Thyroid gland (tissue), 4 donors: ENCODE results near the gene TRAPPC3L. TPM values are rescaled to one million over a fixed set of nuclear protein-coding genes. Genes with fewer than 3 reads are reported as not detected.

Source experiments
- DNase-seq, 2 donors: peaks; one replicate each; pipeline ENCODE4 v3.0.0-alpha.2; 2019
- H3K27ac ChIP-seq, 3 donors: fragments of 200-600 bp; sonication (generic); 1 replicate in 2 of 3; 2 replicates in 1 of 3; pipeline ENCODE4 v1.5.1; 2016 to 2019; ENCODE audit warnings: mild to moderate bottlenecking in 1 of 3, moderate library complexity in 1 of 3
- H3K27me3 ChIP-seq: fragments of 200-600 bp; sonication (generic); one replicate; pipeline ENCODE4 v1.5.1; 2019
- H3K36me3 ChIP-seq, 2 donors: fragments of 200-600 bp; sonication (generic); one replicate each; pipeline ENCODE4 v1.5.1; 2016 to 2019
- H3K4me1 ChIP-seq, 2 donors: fragments of 200-600 bp; sonication (generic); one replicate each; pipeline ENCODE4 v1.5.1; 2017 to 2019
- H3K4me3 ChIP-seq, 3 donors: fragments of 200-600 bp; sonication (generic); replicated peaks in 1 of 3; 1 replicate in 2 of 3; 2 replicates in 1 of 3; pipeline ENCODE4 v1.5.1; 2016; ENCODE audit warnings: mild to moderate bottlenecking in 1 of 3
- H3K9me3 ChIP-seq: fragments of 200-600 bp; sonication (generic); one replicate; pipeline ENCODE4 v1.5.1; 2017
- POLR2A ChIP-seq, 2 donors: fragments of 450-650 bp; IDR thresholded peaks; one replicate each; pipeline ENCODE4 v1.6.1; 2017; ENCODE audit warnings: antibody characterized with exemption in 2 of 2, mild to moderate bottlenecking in 2 of 2, moderate library complexity in 1 of 2
- whole genome bisulfite sequencing, 2 donors: methylation state at CpG; one replicate each; pipeline ENCODE4 v1.1.5; 2017; 5-methylcytosine and 5-hydroxymethylcytosine counted together
- intact Hi-C: fragments of 100-400 bp; cut with DNase I; formaldehyde crosslinking; loops from one replicate; pipeline ENCODE4 v1.15.1; 2023
- total RNA-seq, 4 donors: library from RNA; depleted of rRNA; stranded (reverse); fragments of >200 nt; gene quantifications; one replicate each; pipeline ENCODE4 v1.2.3, GENCODE V29; 2016
- TF ChIP-seq, protein P1 (sequence below), 6 experiments: fragments of 200-600 bp in 3 of 6; fragments of 450-650 bp in 3 of 6; sonication (generic) in 3 of 6; IDR thresholded peaks; one replicate each; pipeline ENCODE4 v1.5.1; 2016 to 2019; ENCODE audit warnings: antibody characterized with exemption in 6 of 6, mild to moderate bottlenecking in 2 of 6, inconsistent platforms in 1 of 6, moderate library complexity in 1 of 6

TRAPPC3L gene
- total RNA-seq, 4 donors from 2014 or later = 0.13 to 0.42 TPM; not detected in 2

DNA sequence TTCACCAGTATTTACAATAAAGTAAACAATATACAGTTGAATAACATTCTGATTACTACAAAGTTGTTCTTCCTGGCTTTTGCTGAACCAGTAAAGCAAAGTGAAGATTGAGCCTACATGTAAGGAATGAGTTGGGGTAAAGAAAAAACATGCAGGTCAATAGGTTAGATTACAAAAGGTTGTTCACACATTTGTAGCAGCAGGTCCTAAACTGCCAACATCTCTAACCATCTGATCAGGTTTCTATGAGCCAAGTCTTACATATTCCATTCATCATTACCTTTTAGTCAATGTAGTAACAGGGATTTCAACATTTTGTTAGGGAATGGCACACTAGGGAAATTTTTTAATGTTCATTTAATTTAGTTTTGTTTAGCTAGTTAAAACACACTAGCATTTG lies 93.6 kb downstream of the TRAPPC3L start:
- no peak for DNase-seq
- H3K9me3 ChIP-seq = no peaks in the 10 kb centered on the region
- no peak overlapping the region for H3K27ac ChIP-seq
- H3K4me1 ChIP-seq = peaks cover 0 to 3% of the 10 kb centered on the region in 2 donors
- TF ChIP-seq POLR2A (IDR thresholded peaks at IDR 0.05) = no peak
- TF ChIP-seq, protein P1, sequence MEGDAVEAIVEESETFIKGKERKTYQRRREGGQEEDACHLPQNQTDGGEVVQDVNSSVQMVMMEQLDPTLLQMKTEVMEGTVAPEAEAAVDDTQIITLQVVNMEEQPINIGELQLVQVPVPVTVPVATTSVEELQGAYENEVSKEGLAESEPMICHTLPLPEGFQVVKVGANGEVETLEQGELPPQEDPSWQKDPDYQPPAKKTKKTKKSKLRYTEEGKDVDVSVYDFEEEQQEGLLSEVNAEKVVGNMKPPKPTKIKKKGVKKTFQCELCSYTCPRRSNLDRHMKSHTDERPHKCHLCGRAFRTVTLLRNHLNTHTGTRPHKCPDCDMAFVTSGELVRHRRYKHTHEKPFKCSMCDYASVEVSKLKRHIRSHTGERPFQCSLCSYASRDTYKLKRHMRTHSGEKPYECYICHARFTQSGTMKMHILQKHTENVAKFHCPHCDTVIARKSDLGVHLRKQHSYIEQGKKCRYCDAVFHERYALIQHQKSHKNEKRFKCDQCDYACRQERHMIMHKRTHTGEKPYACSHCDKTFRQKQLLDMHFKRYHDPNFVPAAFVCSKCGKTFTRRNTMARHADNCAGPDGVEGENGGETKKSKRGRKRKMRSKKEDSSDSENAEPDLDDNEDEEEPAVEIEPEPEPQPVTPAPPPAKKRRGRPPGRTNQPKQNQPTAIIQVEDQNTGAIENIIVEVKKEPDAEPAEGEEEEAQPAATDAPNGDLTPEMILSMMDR (IDR thresholded peaks at IDR 0.05) = no peak
- no peaks in the 10 kb centered on the region for H3K27me3 ChIP-seq
- intact Hi-C loops = no loop called here
- no peaks in the 10 kb centered on the region for H3K36me3 ChIP-seq
- H3K4me3 ChIP-seq = no peak overlapping the region

DNA sequence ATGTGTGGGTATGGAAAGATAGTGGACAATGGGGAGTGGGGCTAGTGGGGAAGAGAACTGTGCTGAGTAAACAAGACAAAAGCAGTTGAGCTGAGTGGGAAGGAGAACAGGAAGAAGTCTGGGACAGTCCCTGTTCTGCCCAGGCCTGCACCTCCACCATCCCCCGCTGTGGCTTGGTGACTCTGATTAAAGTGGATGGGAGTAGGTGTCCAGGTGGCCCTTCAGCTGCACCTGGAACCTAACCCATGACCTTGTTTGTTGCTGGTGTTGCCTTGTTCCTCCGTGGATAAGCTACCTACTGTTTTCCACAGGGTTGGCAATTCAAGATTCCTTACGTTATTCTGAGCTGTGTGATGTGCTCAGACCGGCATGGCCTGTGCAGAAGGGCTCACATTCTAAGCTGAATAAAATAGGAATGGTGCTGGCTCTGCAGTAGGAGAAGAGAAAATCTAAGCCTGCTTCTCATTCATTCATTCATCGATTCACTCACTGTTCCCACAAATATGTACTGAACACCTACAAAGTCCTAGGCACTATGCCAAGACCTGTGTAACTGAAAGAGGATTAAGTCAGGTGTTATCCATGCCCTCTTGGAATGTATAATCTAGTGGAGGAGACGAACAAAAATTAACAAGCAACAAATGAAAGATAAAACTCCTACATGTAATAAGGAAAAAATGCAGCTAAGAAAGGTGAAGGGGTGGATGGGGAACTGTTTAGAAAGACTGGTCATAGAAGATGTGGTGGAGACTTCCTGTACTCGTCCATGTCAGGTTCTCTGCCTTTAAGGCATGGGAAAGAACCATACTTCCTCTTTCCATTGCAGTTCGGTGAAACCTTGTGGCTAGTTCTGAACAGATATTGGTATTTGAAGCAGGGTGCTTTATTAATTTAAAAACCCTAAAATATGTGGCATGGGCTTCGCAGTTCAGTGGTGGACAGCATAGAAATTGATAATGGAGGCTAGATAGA lies 94.4 kb downstream of the TRAPPC3L start:
- no peak overlapping the region for H3K4me3 ChIP-seq
- peaks cover 0 to 4% of the 10 kb centered on the region in 2 donors for H3K4me1 ChIP-seq
- no peaks in the 10 kb centered on the region for H3K9me3 ChIP-seq
- H3K27me3 ChIP-seq = no peaks in the 10 kb centered on the region
- DNase-seq = peak; percentile 54 to 62
- WGBS, 2 donors = 82 to 84% methylated on average over 9 of the region's 9 CpGs
- intact Hi-C loops = no loop called here
- TF ChIP-seq, protein P1 (IDR thresholded peaks at IDR 0.05) = no peak
- no peak for TF ChIP-seq POLR2A (IDR thresholded peaks at IDR 0.05)
- H3K27ac ChIP-seq = no peak overlapping the region
- H3K36me3 ChIP-seq = no peaks in the 10 kb centered on the region

DNA sequence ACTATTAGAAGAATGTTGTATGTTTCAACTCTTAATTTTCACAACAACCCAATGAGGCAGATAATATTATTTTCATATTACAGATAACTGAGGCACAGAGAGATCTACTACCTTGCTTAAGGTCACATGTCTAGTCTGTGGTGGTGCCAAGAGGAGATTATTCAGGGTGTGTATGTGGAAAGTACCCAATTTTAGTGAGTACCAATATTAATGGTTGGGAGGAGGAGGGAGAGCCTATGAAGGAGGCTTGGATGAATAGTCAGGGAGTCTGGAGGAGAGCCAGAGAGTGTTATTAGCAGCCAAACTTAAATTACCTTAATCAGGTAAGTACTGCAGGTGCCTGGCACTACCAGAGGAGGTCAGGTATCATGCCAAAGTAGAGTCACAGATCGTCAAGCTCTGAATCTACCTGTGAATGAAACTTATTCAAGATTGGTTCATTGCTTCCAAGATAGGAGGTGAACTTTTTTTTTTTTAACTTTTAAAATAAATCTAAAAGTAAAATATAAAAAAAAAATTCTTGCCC lies 95.2 kb downstream of the TRAPPC3L start:
- peak; percentile 54 to 59 for DNase-seq
- WGBS, 2 donors = 27 to 41% methylated on average over 1 of the region's 1 CpG
- Histone ChIP-seq H3K4me3 (no peak overlapping the region), H3K9me3 (no peaks in the 10 kb centered on the region), H3K27me3 (no peaks in the 10 kb centered on the region), H3K36me3 (no peaks in the 10 kb centered on the region), H3K4me1 (peaks cover 0 to 4% of the 10 kb centered on the region in 2 donors), H3K27ac (no peak overlapping the region)
- TF ChIP-seq, protein P1 (IDR thresholded peaks at IDR 0.05) = no peak
- TF ChIP-seq POLR2A (IDR thresholded peaks at IDR 0.05) = no peak
- intact Hi-C loops = no loop called here

DNA sequence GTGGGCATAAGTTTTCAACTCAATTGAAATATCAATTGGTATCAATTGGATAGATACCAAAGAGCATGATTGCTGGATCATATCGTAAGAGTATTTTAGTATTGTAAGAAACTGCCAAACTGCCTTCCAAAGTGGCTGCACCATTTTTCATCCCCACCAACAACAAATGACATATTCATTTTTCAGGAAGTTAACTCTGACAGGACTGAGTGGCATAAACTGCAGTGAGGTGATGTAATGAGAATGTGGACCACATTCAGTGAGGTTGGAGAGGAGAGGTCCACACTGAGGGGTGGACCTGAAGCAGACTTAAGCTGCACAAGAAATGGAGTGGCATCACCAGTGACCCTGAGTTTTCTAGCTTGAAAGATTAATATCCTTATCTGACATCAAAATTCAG lies 95.9 kb downstream of the TRAPPC3L start:
- H3K36me3 ChIP-seq = no peaks in the 10 kb centered on the region
- peaks cover 0 to 4% of the 10 kb centered on the region in 2 donors for H3K4me1 ChIP-seq
- H3K4me3 ChIP-seq = no peak overlapping the region
- 92 to 93% methylated on average over 1 of the region's 1 CpG for WGBS, 2 donors
- DNase-seq = no peak
- H3K27me3 ChIP-seq = no peaks in the 10 kb centered on the region
- no peaks in the 10 kb centered on the region for H3K9me3 ChIP-seq
- H3K27ac ChIP-seq = no peak overlapping the region
- intact Hi-C loops = no loop called here
- no peak for TF ChIP-seq POLR2A (IDR thresholded peaks at IDR 0.05)
- TF ChIP-seq, protein P1 (IDR thresholded peaks at IDR 0.05) = no peak

GRCh38 chr6:116447496-116448011 lies 97.9 kb downstream of the TRAPPC3L start:
- Histone ChIP-seq H3K9me3 (no peaks in the 10 kb centered on the region), H3K36me3 (no peaks in the 10 kb centered on the region), H3K4me3 (no peak overlapping the region), H3K27me3 (no peaks in the 10 kb centered on the region), H3K4me1 (peaks cover 0 to 4% of the 10 kb centered on the region in 2 donors), H3K27ac (no peak overlapping the region)
- DNase-seq = no peak
- intact Hi-C loops = no loop called here
- TF ChIP-seq, protein P1 (IDR thresholded peaks at IDR 0.05) = no peak
- TF ChIP-seq POLR2A (IDR thresholded peaks at IDR 0.05) = no peak
- 32 to 35% methylated on average over 2 of the region's 2 CpGs for WGBS, 2 donors
